Esophagus muscularis mucosa (tissue), 4 donors: Measurements from ENCODE around the gene CERS2. TPM values are rescaled to one million over a fixed set of nuclear protein-coding genes. Genes with fewer than 3 reads are reported as not detected.
"Not testable (repeated sequence)": the region's sequence is repeated elsewhere in the genome, so short reads cannot be mapped to it uniquely, and the experiment has no call there.

Source experiments
- DNase-seq: peaks from one replicate; pipeline ENCODE4 v3.0.0-alpha.2; 2017; ENCODE audit errors: extremely low spot score
- H3K27ac ChIP-seq, 4 donors: fragments of 200-600 bp; sonication (generic); replicated peaks in 1 of 4; 1 replicate in 3 of 4; 2 replicates in 1 of 4; pipeline ENCODE4 v1.5.1; 2016 to 2019; ENCODE audit warnings: mild to moderate bottlenecking in 1 of 4
- H3K27me3 ChIP-seq, 4 donors: fragments of 200-600 bp; sonication (generic); one replicate each; pipeline versions ENCODE4 v1.5.1 to v1.6.0; 2016 to 2019
- H3K36me3 ChIP-seq, 4 donors: fragments of 200-600 bp; sonication (generic); one replicate each; pipeline ENCODE4 v1.5.1; 2016 to 2019
- H3K4me1 ChIP-seq, 4 donors: fragments of 200-600 bp; sonication (generic); one replicate each; pipeline ENCODE4 v1.5.1; 2016 to 2019
- H3K4me3 ChIP-seq, 4 donors: fragments of 200-600 bp; sonication (generic); 1 replicate in 2 of 4; 2 replicates in 2 of 4; pipeline ENCODE4 v1.5.1; 2016 to 2019; ENCODE audit warnings: mild to moderate bottlenecking in 4 of 4, moderate library complexity in 1 of 4
- H3K9me3 ChIP-seq, 4 donors: fragments of 200-600 bp; sonication (generic); 1 replicate in 3 of 4; 2 replicates in 1 of 4; pipeline ENCODE4 v1.5.1; 2016 to 2019
- CTCF ChIP-seq, 3 experiments: fragments of 200-600 bp in 2 of 3; fragments of 450-650 bp in 1 of 3; sonication (generic) in 2 of 3; IDR thresholded peaks; one replicate each; pipeline ENCODE4 v1.5.1; 2017 to 2019; ENCODE audit warnings: antibody characterized with exemption in 3 of 3, mild to moderate bottlenecking in 2 of 3, moderate library complexity in 1 of 3
- EP300 ChIP-seq: sonication (generic); formaldehyde crosslinking; IDR thresholded peaks from one replicate; pipeline ENCODE4 v1.6.1; 2017; ENCODE audit warnings: antibody characterized with exemption
- POLR2A ChIP-seq: fragments of 450-650 bp; IDR thresholded peaks from one replicate; pipeline ENCODE4 v1.6.1; 2017; ENCODE audit warnings: antibody characterized with exemption, moderate library complexity, mild to moderate bottlenecking, low read depth
- POLR2AphosphoS5 ChIP-seq, 2 donors: sonication (generic); formaldehyde crosslinking; IDR thresholded peaks; one replicate each; pipeline ENCODE4 v1.6.1; 2017; ENCODE audit warnings: antibody characterized with exemption in 2 of 2
- WGBS: methylation state at CpG from one replicate; pipeline ENCODE4 v1.1.5; 2018; 5-methylcytosine and 5-hydroxymethylcytosine counted together
- intact Hi-C: fragments of 100-400 bp; cut with DNase I; formaldehyde crosslinking; loops from one replicate; pipeline ENCODE4 v1.15.1; 2023
- total RNA-seq, 4 donors: library from RNA; depleted of rRNA; stranded (reverse); fragments of >200 nt; gene quantifications; one replicate each; pipeline versions ENCODE4 v1.1.0 to v1.2.1, GENCODE V29; 2016

The CERS2 gene
- total RNA-seq, 4 donors from 2014 or later: 91.8 to 130 (median 117) TPM

GRCh38 chr1:150954708-150955107, 19.9 kb downstream of the CERS2 start:
- Histone ChIP-seq H3K4me1 (no peaks in the 10 kb centered on the region), H3K27ac (no peak overlapping the region), H3K9me3 (no peaks in the 10 kb centered on the region), H3K4me3 (no peak overlapping the region), H3K27me3 (no peaks in the 10 kb centered on the region), H3K36me3 (peaks cover 61 to 100% (median 81%) of the 10 kb centered on the region in 4 donors)
- intact Hi-C loops: no loop called here
- DNase-seq: no peak
- WGBS: 90% methylated on average over 3 of the region's 3 CpGs
- no peak for TF ChIP-seq EP300
- TF ChIP-seq POLR2A: no peak
- no peak for TF ChIP-seq POLR2AphosphoS5 (IDR thresholded peaks at IDR 0.05)
- no peak for TF ChIP-seq CTCF (IDR thresholded peaks at IDR 0.05)

GRCh38 chr1:150944856-150945255, 29.8 kb downstream of the CERS2 start:
- 90% methylated on average over 5 of the region's 5 CpGs for WGBS
- TF ChIP-seq POLR2AphosphoS5 (IDR thresholded peaks at IDR 0.05) (no peak), EP300 (no peak), POLR2A (no peak), CTCF (IDR thresholded peaks at IDR 0.05) (no peak)
- intact Hi-C loops: no loop called here
- Histone ChIP-seq H3K36me3 (peaks cover 87 to 100% (median 100%) of the 10 kb centered on the region in 4 donors), H3K27me3 (no peaks in the 10 kb centered on the region), H3K9me3 (no peaks in the 10 kb centered on the region), H3K4me1 (no peaks in the 10 kb centered on the region), H3K4me3 (no peak overlapping the region), H3K27ac (no peak overlapping the region)
- no peak for DNase-seq

GRCh38 chr1:150931773-150932172, 42.9 kb downstream of the CERS2 start:
- H3K27me3 ChIP-seq: no peaks in the 10 kb centered on the region
- peaks cover 32 to 89% (median 83%) of the 10 kb centered on the region in 4 donors for H3K36me3 ChIP-seq
- TF ChIP-seq EP300 (no peak), CTCF (IDR thresholded peaks at IDR 0.05) (no peak), POLR2A (no peak), POLR2AphosphoS5 (IDR thresholded peaks at IDR 0.05) (no peak)
- DNase-seq: no peak
- 94% methylated on average over 1 of the region's 1 CpG for WGBS
- H3K4me1 ChIP-seq: peaks cover 6 to 16% (median 10%) of the 10 kb centered on the region in 4 donors
- no peak overlapping the region for H3K27ac ChIP-seq
- intact Hi-C loops: no loop called here
- peaks cover 0 to 7% (median 2%) of the 10 kb centered on the region in 4 donors for H3K9me3 ChIP-seq
- H3K4me3 ChIP-seq: no peak overlapping the region

GRCh38 chr1:150928775-150929174, 45.9 kb downstream of the CERS2 start:
- intact Hi-C loops, H3K4me3 ChIP-seq, H3K9me3 ChIP-seq, H3K27ac ChIP-seq, DNase-seq, H3K27me3 ChIP-seq: not testable (repeated sequence)
- WGBS: 95% methylated on average over 6 of the region's 6 CpGs
- Histone ChIP-seq H3K36me3 (peaks cover 29 to 62% (median 60%) of the 10 kb centered on the region in 4 donors), H3K4me1 (peaks cover 7 to 24% (median 15%) of the 10 kb centered on the region in 4 donors)

GRCh38 chr1:150928286-150928685, 46.3 kb downstream of the CERS2 start:
- intact Hi-C loops: no loop called here
- peaks cover 0 to 7% (median 2%) of the 10 kb centered on the region in 4 donors for H3K9me3 ChIP-seq
- no peak overlapping the region for H3K27ac ChIP-seq
- DNase-seq: no peak
- TF ChIP-seq CTCF (IDR thresholded peaks at IDR 0.05) (no peak), POLR2A (no peak), POLR2AphosphoS5 (IDR thresholded peaks at IDR 0.05) (no peak), EP300 (no peak)
- H3K4me1 ChIP-seq: peaks cover 7 to 24% (median 15%) of the 10 kb centered on the region in 4 donors
- H3K4me3 ChIP-seq: no peak overlapping the region
- peaks cover 29 to 61% (median 57%) of the 10 kb centered on the region in 4 donors for H3K36me3 ChIP-seq
- no peaks in the 10 kb centered on the region for H3K27me3 ChIP-seq
- WGBS: 97% methylated on average over 3 of the region's 3 CpGs
